Endothelial cell of umbilical vein (primary cell): ENCODE results near the gene HDAC4.

ENCODE experiments used
- CTCF ChIP-seq, 2 donors: IDR thresholded peaks; 1 replicate in 1 of 2; 2 replicates in 1 of 2; pipeline ENCODE4 v1.5.1; 2011; ENCODE audit warnings: low read length in 2 of 2, mild to moderate bottlenecking in 2 of 2, moderate library complexity in 2 of 2, control low read depth in 1 of 2, inconsistent platforms in 1 of 2, low read depth in 1 of 2; ENCODE audit not compliant: insufficient read depth in 1 of 2; ENCODE audit errors: extremely low read depth in 1 of 2
- EZH2 ChIP-seq: IDR thresholded peaks from 2 replicates; pipeline ENCODE4 v1.6.1; 2012; ENCODE audit warnings: borderline replicate concordance, low read depth, mild to moderate bottlenecking, moderate library complexity, low read length, inconsistent platforms; ENCODE audit not compliant: severe bottlenecking
- MAX ChIP-seq: IDR thresholded peaks from 2 replicates; pipeline ENCODE4 v1.6.1; 2011; ENCODE audit not compliant: insufficient read depth, insufficient read length
- POLR2A ChIP-seq: IDR thresholded peaks from 2 replicates; pipeline ENCODE4 v1.6.1; 2012; ENCODE audit warnings: low read depth, mild to moderate bottlenecking, control low read depth, low read length
- POLR2AphosphoS5 ChIP-seq: IDR thresholded peaks from 2 replicates; pipeline ENCODE4 v1.6.1; 2012; ENCODE audit warnings: low read depth, mild to moderate bottlenecking, control low read depth, low read length, moderate library complexity; ENCODE audit not compliant: insufficient read depth

GRCh38 chr2:239179851-239180371 lies 220.9 kb downstream of the HDAC4 start:
- TF ChIP-seq POLR2AphosphoS5 (no peak), POLR2A (no peak), CTCF (IDR thresholded peaks at IDR 0.05; ENCODE audit: extremely low read depth in 1 of 2, insufficient read depth in 1 of 2, low read depth in 1 of 2, low read length in 2 of 2) (no peak), EZH2 (no peak), MAX (no peak)
